GM20431 (cell line): ENCODE results near the gene IL1RL1.

ENCODE experiments used
- in situ Hi-C: fragments of 300-500 bp; cut with MseI, MboI; formaldehyde crosslinking; loops from one replicate; pipeline ENCODE4 v1.15.0; 2020; ENCODE audit warnings: low sequenced_read_pairs; ENCODE audit not compliant: unreplicated experiment

The IL1RL1 gene

GRCh38 chr2:102310964-102311640 is at the start of gene IL1RL1:
IL1RL1 (plus strand) TSS chr2:102311563; CDS start chr2:102338265, 26,702 bp downstream.
- in situ Hi-C loops: no loop called here

DNA sequence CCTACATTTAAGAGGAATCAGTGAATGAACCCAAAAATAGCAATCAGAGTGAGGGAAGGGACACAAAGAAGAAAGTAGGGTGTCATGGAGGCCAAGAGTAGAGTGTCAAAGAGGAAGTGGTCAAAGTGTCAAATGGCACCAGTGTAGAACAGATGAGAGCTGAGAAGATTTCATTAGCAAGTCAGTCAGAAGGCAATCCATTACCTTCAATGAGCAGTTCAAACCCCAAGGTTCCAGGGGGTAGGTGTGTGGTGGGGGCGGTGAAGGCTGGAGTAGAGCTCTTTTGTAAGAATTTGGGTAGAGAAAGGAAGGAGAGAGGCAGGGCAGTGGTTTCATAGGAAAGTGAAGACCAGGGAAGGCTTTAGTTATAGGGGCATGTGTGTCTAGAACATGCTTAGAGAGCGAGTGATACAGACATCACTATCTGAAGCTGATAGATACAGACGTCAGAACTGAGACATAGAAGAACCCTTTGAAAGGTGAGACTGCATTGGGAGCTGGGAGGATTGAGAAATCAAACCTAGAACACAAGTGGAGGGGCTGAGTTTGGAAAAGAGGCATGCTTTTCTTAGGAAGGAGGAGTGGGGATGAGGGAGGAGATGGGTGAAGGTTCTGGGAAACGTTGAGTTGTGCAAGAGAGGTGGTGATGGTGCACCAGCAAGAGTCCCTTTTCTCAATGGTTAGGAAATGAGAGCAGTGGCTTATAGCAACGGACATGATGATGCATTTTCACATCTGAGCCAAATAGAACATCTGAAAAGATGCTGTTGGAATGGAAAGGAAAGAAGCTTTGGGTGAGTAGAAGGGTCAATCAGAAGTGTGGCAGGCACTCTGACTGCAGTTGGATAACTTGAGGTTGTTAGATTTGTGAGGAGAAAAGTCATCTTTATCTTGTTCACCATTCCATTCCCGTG is 48.9 kb upstream of the IL1RL1 start:
- in situ Hi-C loops: no loop called here

GRCh38 chr2:102264952-102265351 is 46.4 kb upstream of the IL1RL1 start:
- in situ Hi-C loops: no loop called here

DNA sequence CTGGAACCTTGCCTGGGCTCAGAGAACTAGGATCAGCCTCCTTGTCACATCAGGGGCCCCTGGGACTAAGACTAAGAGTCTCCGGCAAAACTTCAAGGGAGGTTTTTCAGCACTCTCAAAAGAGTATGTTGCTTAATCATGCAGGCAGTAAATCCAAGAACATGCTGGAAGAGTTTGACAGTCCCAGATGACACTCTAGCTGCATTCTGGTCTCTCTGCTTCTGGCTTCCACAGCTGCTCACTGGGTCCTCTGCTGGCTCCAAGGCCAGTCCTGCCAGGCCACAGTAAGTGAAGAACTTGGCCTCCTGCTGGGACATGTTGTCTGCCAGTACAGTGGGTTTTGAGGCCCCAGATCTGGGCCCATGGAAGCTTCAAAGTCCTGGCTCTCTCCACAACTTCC is 45.2 kb upstream of the IL1RL1 start:
- in situ Hi-C loops: no loop called here

DNA sequence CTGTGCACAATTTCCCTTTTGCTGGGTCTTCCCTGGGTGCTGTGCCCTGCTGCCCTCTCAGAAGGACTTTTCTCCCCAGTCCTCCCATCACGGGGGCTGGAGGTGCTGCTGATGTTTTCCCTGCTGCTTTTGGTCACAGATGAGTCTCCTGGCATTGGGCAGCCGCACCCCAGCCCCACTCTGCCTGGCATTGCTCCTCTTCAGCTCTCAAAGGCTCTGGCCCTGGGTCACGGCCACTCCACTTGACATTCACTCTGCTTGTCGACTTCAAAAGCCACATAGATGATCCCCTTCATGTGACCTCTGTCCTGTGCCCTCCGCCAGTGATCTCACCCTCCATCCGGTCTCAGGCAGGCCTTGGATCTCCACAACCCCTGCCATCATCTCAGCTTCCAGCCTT is 43.6 kb upstream of the IL1RL1 start:
- in situ Hi-C loops: no loop called here

- in situ Hi-C loops: no loop called here
These were observed 42.7 kb upstream of the IL1RL1 start for GRCh38 chr2:102268510-102269199.

- in situ Hi-C loops: no loop called here
These were observed 42.2 kb upstream of the IL1RL1 start for GRCh38 chr2:102269200-102269524.

- in situ Hi-C loops: no loop called here
These were observed 39.5 kb upstream of the IL1RL1 start for GRCh38 chr2:102271844-102272243.

GRCh38 chr2:102273619-102274211 is 37.6 kb upstream of the IL1RL1 start:
- in situ Hi-C loops: no loop called here

DNA sequence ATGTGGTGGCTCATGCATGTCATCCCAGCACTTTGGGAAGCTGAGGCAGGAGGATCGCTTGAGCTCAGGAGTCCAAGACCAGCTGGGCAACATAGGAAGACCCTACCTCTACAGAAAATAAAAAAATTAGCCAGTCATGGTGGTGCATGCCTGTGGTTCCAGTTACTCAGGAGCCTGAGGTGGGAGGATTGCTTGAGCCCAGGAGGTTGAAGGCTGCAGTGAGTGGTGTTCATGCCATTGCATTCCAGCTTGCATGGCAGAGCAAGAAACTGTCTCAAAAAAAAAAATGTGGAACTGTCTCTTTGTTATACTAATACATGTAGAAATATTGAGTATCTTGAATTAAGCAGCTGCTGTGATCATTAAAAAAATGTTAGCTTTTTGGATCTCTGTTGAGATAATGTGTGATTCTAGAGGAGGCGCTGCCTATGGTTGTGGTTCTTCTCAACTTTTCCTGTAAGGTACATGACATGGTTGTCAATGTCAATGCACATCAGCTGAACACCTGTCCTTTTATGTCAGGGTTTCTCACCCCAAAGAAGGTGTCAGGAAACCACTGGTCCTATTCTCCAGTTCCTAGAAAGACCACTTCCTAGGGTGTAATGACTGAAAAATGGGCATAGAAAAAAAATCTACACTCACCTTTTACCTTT is 34.7 kb upstream of the IL1RL1 start:
- in situ Hi-C loops: no loop called here

DNA sequence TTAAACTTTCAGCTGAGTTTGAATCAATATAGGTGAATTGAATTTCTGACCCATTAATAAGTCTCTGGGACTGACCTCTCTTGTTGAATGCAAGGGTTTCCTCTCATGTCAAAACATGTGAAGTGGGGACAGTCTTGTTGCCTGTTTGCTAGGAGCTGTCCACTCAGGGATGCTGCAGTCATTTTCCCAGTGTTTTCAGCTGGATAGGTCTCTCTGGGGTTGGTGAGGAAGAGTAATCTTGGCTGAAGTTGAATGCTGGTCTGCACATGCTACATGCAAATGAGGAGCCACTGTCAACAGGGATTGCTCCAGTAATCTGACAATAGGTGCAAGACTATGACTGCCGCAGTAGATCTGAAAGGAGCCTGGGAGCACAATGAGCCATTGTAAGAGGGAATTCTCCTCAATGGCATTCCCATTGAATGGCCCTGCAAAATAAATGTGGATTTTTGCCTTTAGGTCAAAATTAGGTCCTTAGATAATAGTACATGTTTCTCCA is 34.1 kb upstream of the IL1RL1 start:
- in situ Hi-C loops: no loop called here

- in situ Hi-C loops: no loop called here
These were observed 32.5 kb upstream of the IL1RL1 start for GRCh38 chr2:102278720-102279390.

GRCh38 chr2:102279391-102279735 is 32.0 kb upstream of the IL1RL1 start:
- in situ Hi-C loops: no loop called here

DNA sequence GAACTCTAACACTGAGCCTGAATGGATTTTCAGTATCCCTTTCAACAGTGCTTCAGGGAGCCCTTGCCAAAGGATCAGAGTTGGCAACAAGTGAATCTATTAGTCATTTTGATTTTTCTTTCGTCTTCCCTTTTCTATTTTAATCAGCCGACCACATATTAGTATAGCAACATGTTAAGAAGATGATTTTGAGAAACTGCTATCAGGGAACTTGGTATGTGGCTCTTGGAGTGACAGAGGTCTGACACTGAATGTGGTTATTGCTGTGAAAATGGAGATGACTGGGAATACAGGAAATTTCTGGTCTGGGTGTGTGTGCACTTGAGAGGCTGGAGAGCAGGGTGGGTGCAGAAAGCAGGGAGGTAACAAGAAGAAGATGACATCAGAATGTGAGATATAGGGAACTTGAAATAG is 28.7 kb upstream of the IL1RL1 start:
- in situ Hi-C loops: no loop called here

DNA sequence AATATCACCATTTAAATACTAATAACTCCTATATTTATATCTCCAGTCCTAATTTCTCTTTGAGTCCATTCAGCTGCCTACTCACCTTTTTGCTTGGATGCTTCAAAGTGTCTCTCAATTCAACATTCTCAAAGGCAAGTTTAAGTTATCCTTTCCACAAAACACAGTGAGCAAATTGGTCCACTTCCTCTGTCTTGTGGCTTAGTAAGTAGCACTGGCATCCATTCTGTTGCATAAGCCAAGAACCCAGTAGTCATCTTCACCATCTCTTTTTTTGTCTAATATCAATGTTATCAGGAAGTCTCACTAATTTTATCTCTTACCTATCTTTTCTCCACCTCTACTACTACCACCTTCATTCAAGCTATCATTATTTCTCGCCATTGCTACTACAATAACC is 27.4 kb upstream of the IL1RL1 start:
- in situ Hi-C loops: no loop called here

DNA sequence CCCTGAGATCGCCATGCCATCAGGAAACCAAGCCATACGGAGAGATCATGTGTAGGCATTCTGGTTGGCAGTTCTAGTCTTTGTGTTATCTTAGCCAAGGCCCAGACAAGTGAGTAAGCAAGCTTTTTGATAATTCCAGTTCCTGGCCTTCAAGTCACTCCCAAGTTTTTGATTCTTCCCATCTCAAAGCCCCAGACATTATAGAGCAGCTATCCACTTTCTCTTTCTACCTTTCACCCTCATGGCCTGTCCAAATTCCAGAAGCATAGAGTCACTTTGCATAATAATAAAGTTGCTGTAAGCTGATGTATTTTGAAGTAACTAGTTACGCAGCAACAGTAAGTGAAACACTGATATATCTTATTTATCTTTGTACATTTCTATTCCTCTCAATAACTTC is 26.8 kb upstream of the IL1RL1 start:
- in situ Hi-C loops: no loop called here

GRCh38 chr2:102285368-102285767 is 26.0 kb upstream of the IL1RL1 start:
- in situ Hi-C loops: no loop called here

GRCh38 chr2:102286041-102286440 is 25.3 kb upstream of the IL1RL1 start:
- in situ Hi-C loops: no loop called here

DNA sequence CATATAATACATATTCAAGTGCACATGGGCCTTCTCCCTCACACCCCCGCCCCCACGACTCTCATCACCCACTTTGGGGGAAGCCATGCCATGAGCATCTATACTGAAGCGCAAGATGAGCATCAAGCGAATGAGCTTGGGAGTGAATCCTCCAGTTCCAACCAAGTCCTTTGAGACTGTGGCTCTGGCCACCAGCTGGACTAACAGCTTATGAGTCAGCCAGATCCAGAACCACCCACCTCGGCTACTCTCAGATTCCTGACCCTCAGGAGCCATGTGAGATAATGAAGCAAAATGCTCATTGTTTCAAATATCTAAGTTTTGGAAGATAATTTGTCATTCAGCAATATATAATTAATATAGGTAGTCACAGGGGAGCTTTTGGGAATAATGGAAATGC is 22.2 kb upstream of the IL1RL1 start:
- in situ Hi-C loops: no loop called here

GRCh38 chr2:102290594-102290993 is 20.8 kb upstream of the IL1RL1 start:
- in situ Hi-C loops: no loop called here
